Tibial nerve (tissue), 4 donors: Measurements from ENCODE around the gene DCDC1. TPM values are rescaled to one million over a fixed set of nuclear protein-coding genes. Genes with fewer than 3 reads are reported as not detected.

Experiments
- DNase-seq, 2 donors: peaks; one replicate each; pipeline ENCODE4 v3.0.0-alpha.2; 2019; ENCODE audit warnings: low spot score in 2 of 2
- H3K27ac ChIP-seq, 4 donors: fragments of 200-600 bp; sonication (generic) in 3 of 4; one replicate each; pipeline ENCODE4 v1.5.1; 2017 to 2019; ENCODE audit warnings: mild to moderate bottlenecking in 1 of 4
- H3K27me3 ChIP-seq, 2 donors: fragments of 200-600 bp; sonication (generic) in 1 of 2; one replicate each; pipeline versions ENCODE4 v1.5.1 to v1.6.0; 2017 to 2019
- H3K36me3 ChIP-seq, 3 donors: fragments of 200-600 bp; sonication (generic); one replicate each; pipeline ENCODE4 v1.5.1; 2018 to 2019
- H3K4me1 ChIP-seq, 4 donors: fragments of 200-600 bp; sonication (generic) in 3 of 4; one replicate each; pipeline ENCODE4 v1.5.1; 2017 to 2019
- H3K4me3 ChIP-seq, 4 donors: fragments of 200-600 bp; sonication (generic) in 3 of 4; one replicate each; pipeline ENCODE4 v1.5.1; 2017 to 2019; ENCODE audit warnings: mild to moderate bottlenecking in 1 of 4, moderate library complexity in 1 of 4
- H3K9me3 ChIP-seq, 4 donors: fragments of 200-600 bp; sonication (generic) in 3 of 4; one replicate each; pipeline ENCODE4 v1.5.1; 2017 to 2019
- EP300 ChIP-seq, 2 donors: sonication (generic); formaldehyde crosslinking; IDR thresholded peaks; one replicate each; pipeline ENCODE4 v1.6.1; 2017; ENCODE audit warnings: antibody characterized with exemption in 2 of 2, mild to moderate bottlenecking in 1 of 2
- POLR2A ChIP-seq, 2 donors: fragments of 450-650 bp; IDR thresholded peaks; one replicate each; pipeline ENCODE4 v1.6.1; 2017; ENCODE audit warnings: antibody characterized with exemption in 2 of 2, mild to moderate bottlenecking in 2 of 2, moderate library complexity in 2 of 2
- WGBS, 2 donors: methylation state at CpG; one replicate each; pipeline ENCODE4 v1.1.5; 2018; 5-methylcytosine and 5-hydroxymethylcytosine counted together
- total RNA-seq, 4 donors: library from RNA; depleted of rRNA; stranded (reverse); fragments of >200 nt; gene quantifications; one replicate each; pipeline ENCODE4 v1.1.0, GENCODE V29; 2016
- TF ChIP-seq, protein P1 (sequence below), 5 experiments: fragments of 200-600 bp in 3 of 5; fragments of 450-650 bp in 2 of 5; sonication (generic) in 3 of 5; IDR thresholded peaks; one replicate each; pipeline ENCODE4 v1.5.1; 2016 to 2019; ENCODE audit warnings: antibody characterized with exemption in 5 of 5, mild to moderate bottlenecking in 3 of 5, moderate library complexity in 2 of 5

DCDC1 gene
- total RNA-seq, 4 donors from 2014 or later, result 1.1 to 6.1 (median 1.9) TPM

DNA sequence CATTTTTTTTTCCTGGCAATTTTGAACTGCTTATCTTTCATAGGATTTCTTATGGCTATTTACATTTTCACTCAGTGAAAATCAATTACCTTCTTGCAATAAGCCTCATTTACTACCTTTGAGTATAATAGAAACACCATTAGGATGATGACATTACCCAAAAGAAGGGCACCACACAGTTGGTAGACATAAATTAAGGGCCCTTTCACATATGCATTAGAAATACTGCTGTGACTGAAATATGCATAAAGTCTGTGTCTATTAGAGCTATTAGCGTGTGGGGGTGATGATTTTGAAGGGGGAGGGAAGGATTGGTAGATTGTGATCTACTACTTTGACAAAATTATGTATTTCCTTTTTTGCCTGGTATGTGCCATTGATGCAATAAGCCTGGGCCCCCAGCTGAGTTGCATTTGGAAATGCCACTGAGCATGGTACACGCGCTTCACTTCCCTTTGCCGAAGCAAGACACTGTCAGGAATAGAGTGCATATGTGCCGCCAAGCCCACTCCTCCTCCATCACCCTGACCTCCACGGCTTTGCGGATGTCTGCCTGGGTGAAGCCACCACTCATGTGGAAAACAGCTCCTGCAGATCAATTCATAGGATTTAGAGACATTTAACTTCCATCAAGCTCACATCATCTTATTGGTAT lies 339.3 kb downstream of the DCDC1 start:
- no peaks in the 10 kb centered on the region for H3K36me3 ChIP-seq
- no peak overlapping the region for H3K4me3 ChIP-seq
- 72 to 85% methylated on average over 7 of the region's 7 CpGs for WGBS, 2 donors
- H3K27ac ChIP-seq, result no peak overlapping the region
- H3K4me1 ChIP-seq, result no peaks in the 10 kb centered on the region
- no peaks in the 10 kb centered on the region for H3K9me3 ChIP-seq
- no peak for TF ChIP-seq POLR2A (IDR thresholded peaks at IDR 0.05)
- no peak for TF ChIP-seq EP300 (IDR thresholded peaks at IDR 0.05)
- TF ChIP-seq, protein P1, sequence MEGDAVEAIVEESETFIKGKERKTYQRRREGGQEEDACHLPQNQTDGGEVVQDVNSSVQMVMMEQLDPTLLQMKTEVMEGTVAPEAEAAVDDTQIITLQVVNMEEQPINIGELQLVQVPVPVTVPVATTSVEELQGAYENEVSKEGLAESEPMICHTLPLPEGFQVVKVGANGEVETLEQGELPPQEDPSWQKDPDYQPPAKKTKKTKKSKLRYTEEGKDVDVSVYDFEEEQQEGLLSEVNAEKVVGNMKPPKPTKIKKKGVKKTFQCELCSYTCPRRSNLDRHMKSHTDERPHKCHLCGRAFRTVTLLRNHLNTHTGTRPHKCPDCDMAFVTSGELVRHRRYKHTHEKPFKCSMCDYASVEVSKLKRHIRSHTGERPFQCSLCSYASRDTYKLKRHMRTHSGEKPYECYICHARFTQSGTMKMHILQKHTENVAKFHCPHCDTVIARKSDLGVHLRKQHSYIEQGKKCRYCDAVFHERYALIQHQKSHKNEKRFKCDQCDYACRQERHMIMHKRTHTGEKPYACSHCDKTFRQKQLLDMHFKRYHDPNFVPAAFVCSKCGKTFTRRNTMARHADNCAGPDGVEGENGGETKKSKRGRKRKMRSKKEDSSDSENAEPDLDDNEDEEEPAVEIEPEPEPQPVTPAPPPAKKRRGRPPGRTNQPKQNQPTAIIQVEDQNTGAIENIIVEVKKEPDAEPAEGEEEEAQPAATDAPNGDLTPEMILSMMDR (IDR thresholded peaks at IDR 0.05), result no peak
- no peak for DNase-seq
- H3K27me3 ChIP-seq, result no peaks in the 10 kb centered on the region

DNA sequence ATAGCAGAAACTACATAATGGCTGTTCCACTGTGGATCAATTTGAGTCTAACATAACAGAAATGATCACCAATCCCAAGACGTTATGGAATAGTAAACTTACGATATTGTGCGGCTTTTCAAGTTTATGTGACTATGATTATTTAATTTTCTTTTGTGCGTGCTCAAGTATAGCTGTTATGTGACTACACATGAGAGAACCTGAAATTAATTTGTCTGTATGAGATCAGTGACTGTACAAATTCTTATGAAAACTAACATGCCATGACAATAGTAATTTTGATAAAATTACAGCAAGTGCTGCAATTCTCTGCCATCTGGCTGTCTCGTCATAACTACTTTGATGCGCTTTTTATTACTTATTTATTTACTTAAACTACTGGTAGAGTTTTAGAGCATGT lies 343.2 kb downstream of the DCDC1 start:
- Histone ChIP-seq H3K4me3 (no peak overlapping the region), H3K9me3 (no peaks in the 10 kb centered on the region), H3K36me3 (no peaks in the 10 kb centered on the region), H3K4me1 (no peaks in the 10 kb centered on the region), H3K27me3 (no peaks in the 10 kb centered on the region), H3K27ac (no peak overlapping the region)
- DNase-seq, result no peak
- 89 to 91% methylated on average over 6 of the region's 6 CpGs for WGBS, 2 donors
- TF ChIP-seq, protein P1 (IDR thresholded peaks at IDR 0.05), result no peak
- no peak for TF ChIP-seq EP300 (IDR thresholded peaks at IDR 0.05)
- no peak for TF ChIP-seq POLR2A (IDR thresholded peaks at IDR 0.05)

DNA sequence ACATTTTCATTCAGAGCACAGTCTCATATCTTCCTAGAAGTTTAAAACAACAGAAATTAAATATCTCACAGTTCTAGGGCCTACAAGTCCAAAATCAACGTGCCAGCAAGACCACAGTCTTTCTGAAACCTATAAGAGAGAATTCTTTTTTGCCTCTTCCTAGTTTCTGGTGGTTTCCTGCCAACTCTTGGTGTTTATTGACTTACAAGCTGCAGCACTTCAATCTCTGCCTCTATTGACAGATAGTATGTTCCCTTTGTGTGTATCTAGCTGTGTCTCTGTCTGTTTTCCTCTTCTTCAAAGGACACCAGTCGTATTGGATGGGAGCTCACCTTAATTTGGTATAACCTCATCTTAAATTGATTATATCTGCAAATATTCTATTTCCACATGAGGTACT lies 347.5 kb downstream of the DCDC1 start:
- Histone ChIP-seq H3K27me3 (no peaks in the 10 kb centered on the region), H3K9me3 (no peaks in the 10 kb centered on the region), H3K36me3 (no peaks in the 10 kb centered on the region), H3K27ac (no peak overlapping the region), H3K4me1 (no peaks in the 10 kb centered on the region), H3K4me3 (no peak overlapping the region)
- TF ChIP-seq POLR2A (IDR thresholded peaks at IDR 0.05) (no peak), EP300 (IDR thresholded peaks at IDR 0.05) (no peak)
- TF ChIP-seq, protein P1 (IDR thresholded peaks at IDR 0.05), result no peak
- WGBS, 2 donors, result 52 to 66% methylated on average over 2 of the region's 2 CpGs
- DNase-seq, result no peak

DNA sequence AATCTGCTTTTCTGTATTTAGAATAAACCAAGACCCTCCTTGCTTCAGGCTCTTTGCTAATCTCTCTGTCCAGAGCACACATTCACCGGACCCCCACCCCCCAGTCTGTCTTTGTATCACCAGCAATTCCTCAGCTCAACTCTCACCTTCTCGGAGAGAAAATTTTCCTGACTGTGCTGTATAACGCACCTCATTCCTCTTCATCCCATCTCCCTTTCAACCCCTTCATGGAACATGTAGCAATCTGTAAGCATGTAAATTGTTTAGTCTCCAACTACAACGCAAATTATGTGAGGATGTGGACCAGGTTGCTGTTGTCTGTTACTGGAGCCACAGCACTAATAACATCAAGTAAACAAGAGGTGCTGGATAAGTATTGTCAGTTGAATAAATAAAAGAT lies 349.8 kb downstream of the DCDC1 start:
- Histone ChIP-seq H3K4me3 (no peak overlapping the region), H3K27me3 (no peaks in the 10 kb centered on the region), H3K4me1 (no peaks in the 10 kb centered on the region), H3K27ac (no peak overlapping the region), H3K36me3 (no peaks in the 10 kb centered on the region), H3K9me3 (no peaks in the 10 kb centered on the region)
- 86 to 97% methylated on average over 4 of the region's 4 CpGs for WGBS, 2 donors
- TF ChIP-seq POLR2A (IDR thresholded peaks at IDR 0.05), result no peak
- no peak for TF ChIP-seq EP300 (IDR thresholded peaks at IDR 0.05)
- TF ChIP-seq, protein P1 (IDR thresholded peaks at IDR 0.05), result no peak
- DNase-seq, result no peak

DNA sequence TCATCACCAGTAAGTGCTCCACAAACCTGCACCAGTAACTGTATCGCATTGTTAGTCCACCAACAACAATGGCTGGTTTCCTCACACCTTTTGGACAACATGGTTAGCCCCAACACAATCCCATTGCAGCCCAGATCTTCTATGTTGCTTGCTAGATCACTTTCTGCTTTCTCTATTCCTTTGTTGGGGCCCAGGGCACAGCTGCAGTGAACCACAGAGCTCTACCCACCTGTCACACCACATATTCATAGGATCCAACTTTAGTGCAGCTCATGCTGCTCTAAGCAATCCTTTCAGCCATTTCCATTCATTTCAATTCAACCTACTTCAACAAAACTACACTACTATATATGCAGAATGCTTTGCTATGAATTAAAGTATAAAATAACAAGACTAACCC lies 364.3 kb downstream of the DCDC1 start:
- no peaks in the 10 kb centered on the region for H3K4me1 ChIP-seq
- 91 to 97% methylated on average over 1 of the region's 1 CpG for WGBS, 2 donors
- no peak overlapping the region for H3K27ac ChIP-seq
- H3K27me3 ChIP-seq, result no peaks in the 10 kb centered on the region
- no peak overlapping the region for H3K4me3 ChIP-seq
- no peak for DNase-seq
- H3K36me3 ChIP-seq, result no peaks in the 10 kb centered on the region
- no peak for TF ChIP-seq EP300 (IDR thresholded peaks at IDR 0.05)
- TF ChIP-seq, protein P1 (IDR thresholded peaks at IDR 0.05), result no peak
- H3K9me3 ChIP-seq, result no peaks in the 10 kb centered on the region
